Frontal cortex (tissue), 4 donors: ENCODE data around the gene STS. TPM values are rescaled to one million over a fixed set of nuclear protein-coding genes. Genes with fewer than 3 reads are reported as not detected.

Experiments
- DNase-seq, 2 donors: peaks; one replicate each; pipeline ENCODE4 v3.0.0; 2012; ENCODE audit warnings: low spot score in 2 of 2
- FAIRE-seq: peaks from 2 replicates; lab custom pipeline; 2012; peaks lifted over from hg19 to GRCh38; lab: Jason Lieb, UNC
- total RNA-seq: library from RNA; depleted of rRNA; stranded (reverse); fragments of >200 nt; gene quantifications from one replicate; pipeline ENCODE4 v1.2.3, GENCODE V29; 2014
- donor health status: control.
- donor health status: control.
- donor health status: control.

Gene STS, protein sequence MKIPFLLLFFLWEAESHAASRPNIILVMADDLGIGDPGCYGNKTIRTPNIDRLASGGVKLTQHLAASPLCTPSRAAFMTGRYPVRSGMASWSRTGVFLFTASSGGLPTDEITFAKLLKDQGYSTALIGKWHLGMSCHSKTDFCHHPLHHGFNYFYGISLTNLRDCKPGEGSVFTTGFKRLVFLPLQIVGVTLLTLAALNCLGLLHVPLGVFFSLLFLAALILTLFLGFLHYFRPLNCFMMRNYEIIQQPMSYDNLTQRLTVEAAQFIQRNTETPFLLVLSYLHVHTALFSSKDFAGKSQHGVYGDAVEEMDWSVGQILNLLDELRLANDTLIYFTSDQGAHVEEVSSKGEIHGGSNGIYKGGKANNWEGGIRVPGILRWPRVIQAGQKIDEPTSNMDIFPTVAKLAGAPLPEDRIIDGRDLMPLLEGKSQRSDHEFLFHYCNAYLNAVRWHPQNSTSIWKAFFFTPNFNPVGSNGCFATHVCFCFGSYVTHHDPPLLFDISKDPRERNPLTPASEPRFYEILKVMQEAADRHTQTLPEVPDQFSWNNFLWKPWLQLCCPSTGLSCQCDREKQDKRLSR
- 2.9 TPM for total RNA-seq

DNA sequence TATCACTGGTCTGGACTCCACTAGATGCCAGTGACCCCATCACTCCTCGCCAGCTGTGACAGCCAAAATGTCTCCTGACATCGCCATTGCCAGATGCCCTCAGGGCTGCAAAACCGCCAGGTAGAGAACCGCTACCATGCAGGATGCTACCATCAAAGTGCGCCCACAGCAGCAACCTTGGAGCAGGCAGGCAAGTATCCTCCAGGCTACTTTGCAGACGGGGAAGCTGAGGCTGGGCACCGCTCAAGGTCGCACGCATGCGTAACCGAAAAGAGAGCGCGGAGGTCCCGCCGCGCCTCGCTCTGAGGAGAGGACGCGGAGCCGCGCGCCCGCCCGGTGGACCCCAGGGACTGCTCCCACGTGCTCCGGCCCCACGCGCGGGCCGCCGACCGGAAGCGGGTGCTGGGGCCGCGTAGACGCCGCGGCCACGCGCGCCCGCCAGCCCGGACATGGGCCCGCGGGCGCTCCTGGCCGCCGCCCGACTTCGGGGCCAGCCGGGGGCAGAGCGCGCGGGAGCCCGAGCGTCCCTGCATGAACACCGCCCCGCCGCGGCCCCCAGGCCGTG, at the start of gene STS:
Gene STS, plus strand, starts transcription at position 300 of the 565 bp plus-strand sequence. CDS start 105,488 bp downstream, outside the sequence.
- FAIRE-seq (no peak), DNase-seq (peak; percentile 61 to 65)

DNA sequence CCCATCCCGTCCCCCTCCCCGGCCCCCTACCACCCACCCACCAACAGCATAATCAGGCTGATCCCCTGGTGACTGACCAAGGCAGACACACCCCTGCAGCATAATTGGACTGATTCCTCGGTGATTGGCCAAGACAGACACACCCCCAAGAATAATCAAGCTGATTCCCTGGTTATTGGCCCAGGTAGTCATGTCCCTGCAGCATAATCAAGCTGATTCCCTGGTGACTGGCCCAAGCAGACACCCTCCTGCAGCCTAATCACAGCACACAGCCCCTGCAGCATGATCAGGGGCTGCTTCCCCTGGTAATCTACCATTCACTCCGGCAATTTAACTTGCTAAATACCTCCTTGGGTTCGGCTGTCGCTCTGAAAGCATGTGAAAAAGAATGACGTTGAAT, 47.5 kb upstream of the STS start:
- FAIRE-seq = no peak
- DNase-seq = no peak

DNA sequence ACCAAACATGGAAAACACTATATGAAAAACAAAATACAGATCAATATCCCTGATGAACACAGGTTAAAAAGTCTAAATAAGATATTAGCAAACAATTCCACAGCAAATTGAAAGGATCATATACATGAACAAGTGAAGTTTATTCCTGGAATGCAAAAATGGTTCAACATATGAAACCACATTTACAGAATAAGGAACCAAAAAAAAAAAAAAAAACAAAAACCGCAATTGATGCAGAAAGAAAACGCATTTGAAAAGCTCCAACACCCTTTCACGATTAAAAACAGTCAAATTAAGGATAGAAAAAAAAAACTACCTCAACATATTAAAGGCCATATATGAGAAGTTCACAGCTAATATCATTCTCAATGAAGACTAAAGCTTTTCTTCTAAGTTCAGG, 45.4 kb upstream of the STS start:
- no peak for DNase-seq
- no peak for FAIRE-seq

DNA sequence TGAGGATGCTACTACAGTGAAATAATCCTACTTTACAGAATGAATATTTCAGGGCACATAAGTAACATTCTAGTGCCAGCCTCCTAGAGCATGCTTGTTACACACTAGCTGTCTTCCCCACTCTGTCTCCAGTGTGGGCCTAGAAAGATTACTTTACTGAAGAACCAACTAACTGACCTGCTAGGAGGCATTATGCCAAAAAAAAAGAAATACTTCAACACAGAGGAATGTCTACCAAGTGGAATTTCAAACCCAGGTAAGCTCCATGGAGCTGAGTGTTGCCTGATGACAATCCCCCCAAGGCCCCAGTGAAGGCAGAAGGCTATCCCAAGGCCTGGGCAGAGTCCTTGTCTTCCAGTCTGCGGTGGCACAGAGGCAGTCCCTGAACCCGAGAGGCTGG, 40.9 kb upstream of the STS start:
- DNase-seq (no peak), FAIRE-seq (no peak)

DNA sequence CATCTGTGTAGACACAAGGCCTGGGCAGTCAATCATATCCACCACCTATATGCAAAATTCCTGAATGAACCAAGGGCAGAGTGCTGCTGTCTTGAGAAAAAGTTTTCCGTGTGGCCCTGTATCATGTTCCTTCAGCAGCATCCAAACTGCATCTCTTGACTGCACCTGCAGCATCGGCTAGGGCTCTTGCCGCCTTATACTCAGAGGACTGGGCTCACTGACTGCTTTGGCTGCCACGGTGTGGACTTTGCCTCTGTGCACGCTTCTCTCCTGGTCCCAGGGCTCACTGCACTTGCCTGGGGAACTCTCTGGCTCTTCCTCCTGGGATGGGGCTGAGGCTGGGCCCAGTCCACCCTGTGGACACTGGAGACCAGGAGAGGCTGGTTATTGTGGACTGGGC, 39.5 kb upstream of the STS start:
- DNase-seq (no peak), FAIRE-seq (no peak)

DNA sequence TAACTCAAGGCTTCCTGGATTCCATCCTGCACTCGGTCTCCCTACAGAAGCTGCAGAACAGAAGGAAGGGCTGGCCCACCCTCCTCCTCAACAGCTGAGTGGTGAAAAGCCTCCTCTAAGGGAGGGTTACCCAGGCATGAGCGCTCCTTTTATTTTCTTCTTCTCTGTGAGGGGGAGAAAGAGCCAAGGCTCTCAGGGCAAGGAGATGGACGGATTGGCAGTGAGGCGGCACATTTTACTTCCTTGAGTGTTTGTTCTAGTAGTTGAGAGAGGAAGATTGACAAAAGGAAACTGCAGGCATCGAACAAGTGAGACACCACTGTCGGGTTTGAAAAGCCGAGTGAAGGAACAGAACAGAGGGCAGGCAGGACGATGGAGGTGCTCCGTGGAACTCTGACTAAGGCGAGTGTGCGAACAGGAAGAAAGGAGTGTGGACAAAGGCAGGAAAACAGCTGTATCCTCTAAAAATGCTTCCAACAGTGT, 38.4 kb upstream of the STS start:
- FAIRE-seq = no peak
- no peak for DNase-seq

DNA sequence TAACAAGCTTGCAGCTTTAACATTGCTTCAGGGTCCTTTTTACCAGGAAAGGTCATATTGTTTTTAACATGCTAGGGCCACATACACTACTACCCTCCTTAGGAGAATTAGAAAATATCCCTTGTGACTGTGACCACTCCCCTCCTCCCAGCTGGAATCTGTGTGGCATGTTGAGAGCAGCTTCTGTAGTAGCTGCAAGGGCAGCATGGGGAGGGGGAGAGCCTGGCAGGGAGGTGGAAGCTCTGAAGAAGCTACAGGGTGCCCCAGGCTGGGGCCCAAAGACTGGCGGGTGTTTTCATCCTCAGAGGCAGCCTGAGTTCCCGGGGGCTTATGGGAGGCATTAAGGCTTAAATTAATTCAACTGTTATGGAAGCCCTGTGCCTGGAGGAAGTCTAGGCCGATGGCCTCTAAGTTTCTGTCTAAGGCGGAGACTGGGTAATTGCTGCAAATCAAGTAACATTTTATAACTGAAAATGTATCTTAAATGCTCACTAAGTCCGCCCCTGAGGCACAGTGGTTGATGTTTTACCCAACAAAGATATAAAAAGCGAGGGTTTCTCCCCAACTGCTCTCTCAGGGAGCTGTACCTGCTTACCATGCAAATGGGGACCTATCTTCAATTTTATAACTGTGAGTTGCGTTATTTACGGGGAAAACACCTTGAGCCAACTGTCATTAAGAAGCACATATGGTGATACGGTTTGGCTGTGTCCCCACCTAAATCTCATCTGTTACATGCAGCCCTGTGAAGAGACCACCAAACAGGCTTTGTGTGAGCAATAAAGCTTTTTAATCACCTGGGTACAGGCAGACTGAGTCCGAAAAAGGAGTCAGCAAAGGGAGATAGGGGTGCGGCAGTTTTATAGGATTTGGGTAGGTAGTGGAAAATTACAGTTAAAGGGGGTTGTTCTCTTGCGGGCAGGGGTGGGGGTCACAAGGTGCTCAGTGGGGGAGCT, 37.4 kb upstream of the STS start:
- DNase-seq = no peak
- no peak for FAIRE-seq

DNA sequence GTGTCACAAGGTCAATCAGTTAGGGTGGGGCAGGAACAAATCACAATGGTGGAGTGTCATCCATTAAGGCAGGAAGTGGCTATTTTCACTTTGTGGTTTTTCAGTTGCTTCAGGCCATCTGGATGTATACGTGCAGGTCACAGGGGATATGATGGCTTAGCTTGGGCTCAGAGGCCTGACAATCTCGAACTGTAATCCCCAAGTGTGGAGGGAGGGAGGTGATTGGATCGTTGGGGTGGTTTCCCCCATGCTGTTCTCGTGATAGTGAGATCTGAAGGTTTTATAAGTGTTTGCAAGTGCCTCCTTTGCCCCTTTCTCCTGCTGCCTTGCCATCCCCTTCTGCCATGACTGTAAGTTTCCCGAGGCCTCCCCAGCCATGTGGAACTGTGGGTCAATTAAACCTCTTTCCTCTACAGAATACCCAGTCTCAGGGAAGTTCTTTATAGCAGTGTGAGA, 36.7 kb upstream of the STS start:
- FAIRE-seq (no peak), DNase-seq (no peak)

DNA sequence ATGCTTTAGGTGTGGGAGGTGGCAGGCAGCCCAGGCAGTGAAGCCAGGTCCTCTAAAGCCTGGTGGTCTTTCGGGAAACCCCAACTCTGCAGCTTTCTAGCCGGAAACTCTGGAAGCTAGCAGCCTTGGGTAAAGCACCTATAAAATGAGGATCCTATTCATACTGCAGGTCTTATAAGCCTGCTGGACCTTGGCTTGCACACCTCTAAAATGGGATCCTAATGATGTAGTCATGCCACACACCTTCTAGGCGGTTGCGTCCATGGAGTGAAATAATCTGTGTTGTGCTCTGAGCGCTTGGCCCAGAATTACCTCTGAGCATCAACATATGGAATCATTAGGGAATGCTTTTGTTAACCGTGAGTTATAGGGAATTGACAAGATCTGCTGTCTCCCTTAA, 36.0 kb upstream of the STS start:
- FAIRE-seq (no peak), DNase-seq (no peak)

DNA sequence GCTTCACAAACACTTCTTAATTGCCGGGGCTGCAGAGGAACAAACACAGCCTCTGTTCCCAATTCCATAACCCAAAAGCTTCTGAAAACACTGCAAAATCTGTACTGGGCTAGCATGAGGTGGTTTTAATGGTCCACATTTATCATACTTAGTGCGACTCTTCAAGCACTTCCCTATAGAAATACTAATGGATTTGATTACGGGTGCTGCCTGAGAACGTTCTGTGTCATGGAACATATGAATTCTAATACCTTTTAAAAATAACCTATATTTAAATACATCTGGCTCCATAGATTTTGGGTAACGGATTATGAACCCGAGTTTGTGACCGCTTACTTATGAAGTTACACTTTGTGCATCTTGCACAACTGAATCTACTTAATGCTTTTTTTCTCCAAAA, 35.4 kb upstream of the STS start:
- DNase-seq (no peak), FAIRE-seq (no peak)

DNA sequence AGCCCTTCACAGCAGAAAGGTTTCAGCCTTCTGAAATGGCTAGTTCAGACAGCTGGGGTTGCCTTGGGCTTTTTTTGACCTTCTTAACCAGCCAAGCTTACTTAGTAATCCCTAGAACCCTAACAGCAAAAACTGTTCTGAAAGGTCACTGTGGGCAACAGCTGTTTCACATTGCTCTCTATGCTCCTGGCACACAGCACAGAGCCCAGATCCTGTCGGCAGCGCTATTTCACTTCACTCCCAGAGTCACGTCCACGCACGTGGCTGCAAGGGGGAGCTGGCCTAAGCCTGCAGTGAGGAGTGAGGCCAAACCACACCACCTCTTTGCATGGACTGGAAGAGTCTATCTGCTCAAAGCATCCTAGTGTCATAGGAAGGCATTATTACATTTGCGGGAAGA, 32.0 kb upstream of the STS start:
- FAIRE-seq (no peak), DNase-seq (no peak)

DNA sequence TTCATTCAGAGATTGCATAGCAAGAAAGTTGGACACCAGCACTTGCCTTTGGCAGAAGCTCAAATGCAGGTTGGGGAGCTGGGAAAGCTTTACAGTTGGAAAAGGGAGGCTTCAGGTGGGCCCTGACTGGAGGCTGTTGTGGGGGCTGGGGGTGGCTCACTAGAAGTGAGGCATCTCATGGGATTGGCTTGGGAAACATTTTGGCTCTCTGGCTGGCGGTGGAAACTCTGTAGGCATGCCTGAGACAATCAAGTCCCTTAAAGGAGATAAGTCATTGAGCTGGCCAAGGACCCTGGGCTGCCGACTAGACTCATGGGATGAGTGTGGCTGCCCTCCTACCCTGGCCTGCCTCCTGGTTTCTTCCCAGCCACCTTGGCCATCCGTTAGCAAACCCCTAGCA, 31.4 kb upstream of the STS start:
- FAIRE-seq (no peak), DNase-seq (no peak)

DNA sequence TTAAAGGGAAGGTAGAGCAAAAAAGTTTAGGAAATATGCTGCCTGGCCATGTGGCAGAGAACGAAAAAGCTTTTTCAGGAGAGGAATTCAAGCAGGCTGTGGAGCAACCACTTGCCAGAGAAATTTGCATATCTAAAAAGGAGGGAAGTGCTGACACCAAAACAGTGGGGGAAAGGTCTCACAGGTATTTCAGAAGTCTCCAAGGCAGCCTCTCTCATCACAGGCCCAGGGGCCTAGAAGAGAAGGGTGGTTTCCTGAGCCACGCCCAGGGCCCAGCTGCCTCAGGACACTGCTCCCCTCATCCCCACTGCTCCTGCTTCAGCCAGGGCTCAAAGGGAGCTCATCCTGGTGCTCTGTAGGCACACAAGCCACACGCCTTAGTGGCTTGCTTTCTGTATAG, 29.9 kb upstream of the STS start:
- no peak for FAIRE-seq
- DNase-seq = no peak

DNA sequence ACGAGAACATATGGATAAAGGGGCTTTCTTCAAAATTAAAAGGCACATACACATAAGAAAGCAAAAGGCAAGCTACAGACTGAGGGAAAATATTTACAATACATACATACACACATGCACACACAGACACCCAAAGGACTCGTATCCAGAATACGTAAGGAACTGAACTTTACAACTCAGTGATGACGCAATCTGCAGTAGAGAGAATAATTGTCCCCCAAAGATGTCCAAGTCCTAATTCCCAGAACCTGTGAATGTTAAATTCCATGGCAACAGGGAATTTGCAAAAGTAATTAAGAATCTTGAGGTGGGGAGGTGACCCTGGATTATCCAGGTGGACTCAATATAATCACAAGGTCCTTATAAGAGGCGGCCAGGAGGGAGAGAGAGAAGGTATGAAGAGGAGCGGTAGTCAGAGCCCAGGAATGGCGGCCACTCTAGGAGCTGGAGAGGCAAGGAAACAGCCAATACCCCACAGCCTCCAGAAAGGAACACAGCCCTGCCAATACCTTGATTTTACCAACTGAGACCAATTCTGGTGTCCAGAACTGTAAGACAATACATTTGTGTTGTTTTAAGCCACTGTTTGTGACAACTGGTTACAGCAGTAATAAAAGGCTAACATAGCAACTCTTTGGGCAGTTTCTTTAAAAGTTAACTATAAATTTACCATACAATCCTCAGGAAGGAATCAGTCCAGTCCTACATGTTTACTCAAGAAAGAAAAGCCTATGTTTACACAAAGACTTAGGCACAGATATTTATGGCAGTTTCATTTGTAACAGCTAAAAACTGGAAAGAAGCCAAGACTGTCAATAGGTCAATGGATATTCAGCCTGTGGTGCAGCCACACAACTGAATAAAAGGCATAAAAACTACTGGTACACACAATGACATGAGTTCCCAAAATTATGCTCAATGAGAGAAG, 27.3 kb upstream of the STS start:
- FAIRE-seq = no peak
- no peak for DNase-seq

DNA sequence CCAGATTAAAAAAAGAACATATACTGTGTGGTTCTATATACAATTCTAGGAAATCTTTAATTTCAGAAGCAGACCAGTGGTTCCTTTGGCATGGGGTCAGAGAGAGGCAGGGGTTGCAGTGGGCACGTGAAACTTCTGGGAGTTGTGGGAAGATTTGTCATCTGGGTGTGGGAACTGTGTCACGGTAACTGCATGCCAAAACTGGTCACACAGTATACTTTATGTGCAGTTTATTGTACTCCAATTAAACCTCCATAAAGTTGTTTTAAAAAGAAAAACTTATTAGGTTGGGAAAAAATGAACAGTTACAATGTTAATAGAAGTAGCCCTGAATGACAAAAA, 26.7 kb upstream of the STS start:
- FAIRE-seq (no peak), DNase-seq (no peak)

DNA sequence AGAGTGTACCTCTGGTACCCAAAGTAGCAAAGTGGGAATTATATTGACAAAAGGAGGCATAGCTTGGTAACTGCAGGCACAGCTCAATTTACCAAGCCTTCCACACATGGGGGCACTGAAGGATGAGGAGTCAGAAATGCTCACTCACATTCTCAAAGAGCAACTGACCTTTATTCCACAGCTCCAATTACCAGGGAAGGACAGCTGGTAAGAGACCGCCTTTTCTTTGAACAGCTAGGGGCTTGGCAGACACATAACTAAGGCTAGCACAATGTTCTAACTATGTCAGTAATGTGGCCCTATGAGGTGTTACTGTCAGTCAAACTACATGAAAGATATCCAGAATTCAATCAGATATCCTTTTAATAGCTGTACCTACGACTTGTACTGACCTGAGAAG, 20.5 kb upstream of the STS start:
- no peak for DNase-seq
- no peak for FAIRE-seq

DNA sequence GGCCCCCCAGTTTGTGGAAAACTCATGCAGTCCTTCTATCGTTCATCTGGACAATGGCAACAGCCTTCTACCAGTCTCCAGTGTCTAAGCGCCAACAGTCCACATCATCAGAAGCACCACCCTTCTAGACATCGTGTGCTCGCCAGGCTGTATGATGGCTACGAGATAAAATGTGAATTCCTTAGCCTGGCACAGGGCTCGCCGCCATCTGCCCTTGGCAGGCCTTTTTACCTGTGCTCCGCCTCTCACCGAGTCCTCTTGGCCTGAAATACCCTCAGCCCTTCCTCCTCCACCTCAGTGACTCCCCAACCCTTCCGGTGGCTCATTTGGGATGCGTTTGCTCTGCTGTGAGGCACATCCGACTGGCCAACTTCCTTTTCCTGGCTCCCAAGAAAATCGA, 15.9 kb upstream of the STS start:
- no peak for FAIRE-seq
- no peak for DNase-seq

DNA sequence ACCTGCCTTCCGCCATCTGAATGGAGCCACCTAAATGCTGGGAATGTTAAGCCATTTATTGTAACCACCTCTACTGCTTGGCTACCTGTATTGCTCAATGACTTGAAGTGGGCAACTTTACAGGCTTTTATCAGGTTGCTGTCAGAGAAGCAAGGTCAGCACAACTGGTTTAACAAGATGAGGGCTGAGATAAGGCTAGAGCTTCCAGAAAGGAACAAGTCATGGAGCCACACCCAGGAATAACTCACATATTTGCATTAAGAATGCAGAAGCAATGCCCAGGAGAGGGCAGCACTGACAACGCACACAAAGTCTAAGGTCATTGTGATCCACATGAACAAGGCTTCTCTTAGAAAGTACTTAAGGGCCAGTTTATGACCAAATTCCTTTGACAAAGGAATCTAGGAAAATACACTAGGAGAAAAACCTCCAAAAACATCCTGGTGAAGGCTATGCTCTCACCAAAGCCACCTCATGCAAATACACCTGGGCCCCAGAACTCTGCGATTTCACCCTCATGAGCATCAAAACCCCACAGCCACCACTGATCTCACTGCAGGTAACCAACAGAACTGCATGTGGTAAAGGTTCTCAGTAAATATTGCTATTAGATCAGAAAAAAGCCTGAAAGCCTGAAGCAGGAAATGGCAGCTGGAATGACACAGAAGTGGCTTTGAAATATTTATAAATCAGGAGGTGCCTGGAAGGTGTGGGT, 15.0 kb upstream of the STS start:
- FAIRE-seq = no peak
- no peak for DNase-seq

DNA sequence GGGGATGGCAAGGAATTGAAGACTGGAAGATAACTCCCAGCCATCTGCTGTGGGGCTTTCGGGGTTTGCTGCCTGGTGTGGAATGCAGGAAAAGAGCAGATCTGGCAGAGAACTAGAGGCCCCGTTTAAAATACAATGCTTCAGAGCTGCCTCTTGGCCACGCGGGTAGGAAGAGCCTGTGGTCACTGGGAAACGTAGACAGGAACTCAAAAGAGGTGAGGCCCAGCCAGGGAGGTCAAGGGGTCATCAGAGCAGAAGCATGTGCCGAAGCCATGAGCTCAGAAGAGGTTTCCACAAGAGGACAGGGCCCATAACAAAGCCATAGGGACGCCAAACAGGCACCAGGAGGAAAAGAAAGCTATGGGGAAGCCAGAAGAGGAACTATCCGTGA, 14.5 kb upstream of the STS start:
- DNase-seq (no peak), FAIRE-seq (no peak)
